Measurements from ENCODE around the gene ETS1. TPM values are rescaled to one million over a fixed set of nuclear protein-coding genes. Genes with fewer than 3 reads are reported as not detected.

The ETS1 gene
- total RNA-seq, 1 experiment from 2014 or later: 82.0 TPM

GRCh38 chr11:128478305-128478704, 109.1 kb downstream of the ETS1 start:
- BruUV-seq (replicated peaks): no TSS peak
- intact Hi-C loops (cut with micrococcal nuclease): no loop called here
- no peaks in the 10 kb centered on the region for H3K9me3 Mint-ChIP-seq (ENCODE audit: unreplicated experiment)
- TF ChIP-seq, protein P1, sequence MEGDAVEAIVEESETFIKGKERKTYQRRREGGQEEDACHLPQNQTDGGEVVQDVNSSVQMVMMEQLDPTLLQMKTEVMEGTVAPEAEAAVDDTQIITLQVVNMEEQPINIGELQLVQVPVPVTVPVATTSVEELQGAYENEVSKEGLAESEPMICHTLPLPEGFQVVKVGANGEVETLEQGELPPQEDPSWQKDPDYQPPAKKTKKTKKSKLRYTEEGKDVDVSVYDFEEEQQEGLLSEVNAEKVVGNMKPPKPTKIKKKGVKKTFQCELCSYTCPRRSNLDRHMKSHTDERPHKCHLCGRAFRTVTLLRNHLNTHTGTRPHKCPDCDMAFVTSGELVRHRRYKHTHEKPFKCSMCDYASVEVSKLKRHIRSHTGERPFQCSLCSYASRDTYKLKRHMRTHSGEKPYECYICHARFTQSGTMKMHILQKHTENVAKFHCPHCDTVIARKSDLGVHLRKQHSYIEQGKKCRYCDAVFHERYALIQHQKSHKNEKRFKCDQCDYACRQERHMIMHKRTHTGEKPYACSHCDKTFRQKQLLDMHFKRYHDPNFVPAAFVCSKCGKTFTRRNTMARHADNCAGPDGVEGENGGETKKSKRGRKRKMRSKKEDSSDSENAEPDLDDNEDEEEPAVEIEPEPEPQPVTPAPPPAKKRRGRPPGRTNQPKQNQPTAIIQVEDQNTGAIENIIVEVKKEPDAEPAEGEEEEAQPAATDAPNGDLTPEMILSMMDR (IDR thresholded peaks at IDR 0.05; ENCODE audit: unreplicated experiment): no peak
- H3K27me3 Mint-ChIP-seq (ENCODE audit: insufficient read depth, unreplicated experiment): no peaks in the 10 kb centered on the region
- H3K4me1 Mint-ChIP-seq (ENCODE audit: insufficient read depth, unreplicated experiment): peaks cover 45% of the 10 kb centered on the region
- ChIA-PET POLR2A (no interaction called here), CTCF (no interaction called here)
- H3K36me3 Mint-ChIP-seq (ENCODE audit: insufficient read depth, unreplicated experiment): peaks cover 25% of the 10 kb centered on the region
- H3K4me3 Mint-ChIP-seq (ENCODE audit: unreplicated experiment): no peak overlapping the region
- no peak for DNase-seq (ENCODE audit: unreplicated experiment)
- H3K27ac Mint-ChIP-seq (ENCODE audit: low read depth, unreplicated experiment): no peak overlapping the region

DNA sequence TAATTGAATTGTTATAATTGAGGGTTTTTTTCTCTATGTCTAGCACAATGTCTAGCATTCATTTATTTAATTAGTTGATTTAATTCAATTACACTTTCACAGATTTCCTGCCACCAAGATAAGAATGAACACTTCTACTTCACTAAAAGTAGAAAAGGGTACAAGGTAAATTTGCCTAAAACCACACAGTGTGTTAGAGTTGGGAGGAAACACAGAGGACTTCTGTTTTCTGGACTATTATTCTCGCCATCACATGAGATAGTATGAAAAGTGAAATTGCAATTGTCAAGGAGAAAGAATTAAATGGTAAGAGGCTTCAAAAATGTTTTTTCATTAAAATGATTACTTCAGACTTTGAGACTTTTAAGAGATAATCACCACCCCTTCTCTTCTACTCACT, 109.5 kb downstream of the ETS1 start:
- Mint-ChIP-seq H3K9me3 (ENCODE audit: unreplicated experiment) (no peaks in the 10 kb centered on the region), H3K27ac (ENCODE audit: low read depth, unreplicated experiment) (no peak overlapping the region), H3K27me3 (ENCODE audit: insufficient read depth, unreplicated experiment) (no peaks in the 10 kb centered on the region), H3K4me1 (ENCODE audit: insufficient read depth, unreplicated experiment) (peaks cover 41% of the 10 kb centered on the region), H3K36me3 (ENCODE audit: insufficient read depth, unreplicated experiment) (peaks cover 23% of the 10 kb centered on the region), H3K4me3 (ENCODE audit: unreplicated experiment) (no peak overlapping the region)
- TF ChIP-seq, protein P1 (IDR thresholded peaks at IDR 0.05; ENCODE audit: unreplicated experiment): no peak
- intact Hi-C loops (cut with micrococcal nuclease): no loop called here
- POLR2A ChIA-PET: interaction anchor here (0.8 kb wide), 1 partner anchor 9 kb away, joined by 3 read pairs; no protein-coding TSS in a partner anchor
- CTCF ChIA-PET: no interaction called here
- DNase-seq (ENCODE audit: unreplicated experiment): no peak
- BruUV-seq (replicated peaks): no TSS peak

- no peak for DNase-seq (ENCODE audit: unreplicated experiment)
- TF ChIP-seq, protein P1 (IDR thresholded peaks at IDR 0.05; ENCODE audit: unreplicated experiment): no peak
- intact Hi-C loops (cut with micrococcal nuclease): no loop called here
- Mint-ChIP-seq H3K4me1 (ENCODE audit: insufficient read depth, unreplicated experiment) (peaks cover 41% of the 10 kb centered on the region), H3K36me3 (ENCODE audit: insufficient read depth, unreplicated experiment) (peaks cover 26% of the 10 kb centered on the region), H3K4me3 (ENCODE audit: unreplicated experiment) (no peak overlapping the region), H3K27ac (ENCODE audit: low read depth, unreplicated experiment) (no peak overlapping the region), H3K27me3 (ENCODE audit: insufficient read depth, unreplicated experiment) (no peaks in the 10 kb centered on the region), H3K9me3 (ENCODE audit: unreplicated experiment) (no peaks in the 10 kb centered on the region)
- no TSS peak for BruUV-seq (replicated peaks)
- CTCF ChIA-PET: interaction anchor here (0.6 to 1.3 kb wide), 3 partner anchors 29 to 380 kb away, joined by 3 to 4 read pairs (median 3); no protein-coding TSS in a partner anchor
- POLR2A ChIA-PET: interaction anchor here (0.8 kb wide), 1 partner anchor 10 kb away, joined by 3 read pairs; no protein-coding TSS in a partner anchor
These were observed 110.1 kb downstream of the ETS1 start for GRCh38 chr11:128477278-128477677.

DNA sequence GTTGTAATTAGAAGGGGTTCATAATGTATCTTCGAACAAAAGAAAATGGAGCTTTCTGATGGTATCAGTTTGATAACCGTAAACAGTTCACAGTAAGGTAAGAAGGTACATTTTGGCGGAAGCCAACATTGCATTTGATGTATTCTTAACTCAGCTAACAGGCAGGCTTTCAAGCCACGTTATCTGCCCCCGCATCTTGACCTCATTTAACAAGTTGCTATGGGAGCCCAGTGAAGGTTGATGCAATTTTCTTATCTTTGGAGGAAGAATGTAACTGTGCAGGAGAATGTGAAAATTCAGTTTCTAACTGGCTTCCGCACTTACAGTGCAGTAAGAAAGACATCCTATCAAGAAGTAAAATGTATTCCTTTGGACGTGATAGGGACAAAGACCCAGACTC, 110.6 kb downstream of the ETS1 start:
- CTCF ChIA-PET: interaction anchor here (0.6 to 1.3 kb wide), 4 partner anchors 28 to 381 kb away, joined by 3 to 4 read pairs (median 4); no protein-coding TSS in a partner anchor
- DNase-seq (ENCODE audit: unreplicated experiment): no peak
- H3K27me3 Mint-ChIP-seq (ENCODE audit: insufficient read depth, unreplicated experiment): no peaks in the 10 kb centered on the region
- TF ChIP-seq, protein P1 (IDR thresholded peaks at IDR 0.05; ENCODE audit: unreplicated experiment): no peak
- no peak overlapping the region for H3K4me3 Mint-ChIP-seq (ENCODE audit: unreplicated experiment)
- no peak overlapping the region for H3K27ac Mint-ChIP-seq (ENCODE audit: low read depth, unreplicated experiment)
- intact Hi-C loops (cut with micrococcal nuclease): no loop called here
- no TSS peak for BruUV-seq (replicated peaks)
- H3K9me3 Mint-ChIP-seq (ENCODE audit: unreplicated experiment): no peaks in the 10 kb centered on the region
- peaks cover 43% of the 10 kb centered on the region for H3K4me1 Mint-ChIP-seq (ENCODE audit: insufficient read depth, unreplicated experiment)
- POLR2A ChIA-PET: interaction anchor here (0.6 to 0.8 kb wide), 3 partner anchors 10 to 209 kb away, joined by 3 read pairs; no protein-coding TSS in a partner anchor
- H3K36me3 Mint-ChIP-seq (ENCODE audit: insufficient read depth, unreplicated experiment): peaks cover 28% of the 10 kb centered on the region
